Transverse colon (tissue), 4 donors: Measurements from ENCODE around the gene EME1.

Experiments used
- CTCF ChIP-seq, 5 experiments: fragments of 200-600 bp in 3 of 5; fragments of 450-650 bp in 2 of 5; sonication (generic) in 3 of 5; IDR thresholded peaks; 1 replicate in 2 of 5; 2 replicates in 3 of 5; pipeline ENCODE4 v1.5.1; 2016 to 2017; ENCODE audit warnings: antibody characterized with exemption in 5 of 5, inconsistent platforms in 3 of 5, mild to moderate bottlenecking in 2 of 5, moderate library complexity in 1 of 5
- EP300 ChIP-seq: sonication (generic); formaldehyde crosslinking; IDR thresholded peaks from one replicate; pipeline ENCODE4 v1.6.1; 2017; ENCODE audit warnings: antibody characterized with exemption, low read depth
- POLR2AphosphoS5 ChIP-seq, 3 donors: sonication (generic); formaldehyde crosslinking; IDR thresholded peaks; one replicate each; pipeline ENCODE4 v1.6.1; 2016; ENCODE audit warnings: antibody characterized with exemption in 3 of 3

DNA sequence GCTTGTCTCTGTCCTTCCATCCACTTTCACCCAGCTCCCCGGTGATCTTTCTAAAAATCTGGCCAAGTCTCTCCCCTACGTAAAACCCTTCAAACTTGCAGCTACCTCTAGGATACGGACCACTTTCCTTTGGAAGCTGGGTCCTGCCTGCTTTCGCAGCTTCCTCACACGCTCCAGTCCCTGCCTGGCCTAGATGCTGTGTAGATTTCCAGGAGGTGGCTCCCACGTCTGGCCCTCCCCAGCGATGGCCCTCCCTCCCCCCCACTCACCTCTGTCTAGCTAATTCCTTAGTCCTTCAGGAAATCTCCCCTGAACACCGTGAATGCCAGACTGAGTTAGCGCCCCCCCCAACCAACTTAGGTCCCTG lies 24.9 kb downstream of the EME1 start:
- TF ChIP-seq CTCF (IDR thresholded peaks at IDR 0.05) = no peak
- TF ChIP-seq EP300 = no peak
- TF ChIP-seq POLR2AphosphoS5 (IDR thresholded peaks at IDR 0.05) = no peak
